HEK293T (cell line): ENCODE data around the gene STAG1.
A peak's percentile ranks its signal among the peaks of the same experiment; 100 is the strongest.

Experiments
- CTCF ChIA-PET: fragments of 350-600 bp; formaldehyde crosslinking; extraction: SDS; loops from one replicate; lab custom pipeline; 2021; ENCODE audit warnings: antibody characterized with exemption, inconsistent platforms; lab: Yijun Ruan, JAX
- POLR2A ChIA-PET: fragments of 350-600 bp; formaldehyde crosslinking; extraction: SDS; loops from one replicate; lab custom pipeline; 2020; ENCODE audit warnings: antibody characterized with exemption, inconsistent platforms; lab: Yijun Ruan, JAX
- DNase-seq: peaks from one replicate; pipeline ENCODE4 v3.0.0; 2012; ENCODE audit warnings: mixed read lengths; ENCODE audit errors: extremely low spot score
- ARNT ChIP-seq: fragments of 450-650 bp; IDR thresholded peaks from 2 replicates; pipeline ENCODE4 v1.6.1; 2017; ENCODE audit warnings: mild to moderate bottlenecking
- BHLHE40 ChIP-seq: fragments of 450-650 bp; IDR thresholded peaks from 2 replicates; pipeline ENCODE4 v1.6.1; 2016; ENCODE audit warnings: mild to moderate bottlenecking, moderate library complexity, borderline replicate concordance
- CTBP1 ChIP-seq: fragments of 450-650 bp; IDR thresholded peaks from 2 replicates; pipeline ENCODE4 v1.6.1; 2016; ENCODE audit warnings: borderline replicate concordance
- ELF4 ChIP-seq: fragments of 450-650 bp; IDR thresholded peaks from 2 replicates; pipeline ENCODE4 v1.6.1; 2017; ENCODE audit warnings: antibody characterized with exemption
- FOXA1 ChIP-seq: fragments of 450-650 bp; IDR thresholded peaks from 2 replicates; pipeline ENCODE4 v1.6.1; 2016; ENCODE audit warnings: mild to moderate bottlenecking
- FOXK2 ChIP-seq: fragments of 450-650 bp; IDR thresholded peaks from 2 replicates; pipeline ENCODE4 v1.6.1; 2016; ENCODE audit warnings: mild to moderate bottlenecking
- FOXM1 ChIP-seq: fragments of 450-650 bp; IDR thresholded peaks from 2 replicates; pipeline ENCODE4 v1.6.1; 2017; ENCODE audit warnings: mild to moderate bottlenecking, borderline replicate concordance
- HDGF ChIP-seq: fragments of 450-650 bp; IDR thresholded peaks from 2 replicates; pipeline ENCODE4 v1.6.1; 2017; ENCODE audit warnings: antibody characterized with exemption, borderline replicate concordance
- L3MBTL2 ChIP-seq: fragments of 450-650 bp; conservative IDR thresholded peaks from 2 replicates; pipeline ENCODE4 v1.6.1; 2016; ENCODE audit warnings: mild to moderate bottlenecking
- LEF1 ChIP-seq: fragments of 450-650 bp; IDR thresholded peaks from 2 replicates; pipeline ENCODE4 v1.6.1; 2017; ENCODE audit warnings: mild to moderate bottlenecking, borderline replicate concordance
- SP1 ChIP-seq: fragments of 450-650 bp; IDR thresholded peaks from 2 replicates; pipeline ENCODE4 v1.6.1; 2017
- SUZ12 ChIP-seq: fragments of 450-650 bp; IDR thresholded peaks from 2 replicates; pipeline ENCODE4 v1.6.1; 2016; ENCODE audit warnings: mild to moderate bottlenecking
- TARDBP ChIP-seq: fragments of 450-650 bp; IDR thresholded peaks from 2 replicates; pipeline ENCODE4 v1.6.1; 2016
- ZNF384 ChIP-seq: fragments of 450-650 bp; IDR thresholded peaks from 2 replicates; pipeline ENCODE4 v1.6.1; 2016
- TF ChIP-seq, protein P1 (sequence below): fragments of 450-650 bp; IDR thresholded peaks from 2 replicates; pipeline ENCODE4 v1.6.1; 2016

STAG1 gene

DNA sequence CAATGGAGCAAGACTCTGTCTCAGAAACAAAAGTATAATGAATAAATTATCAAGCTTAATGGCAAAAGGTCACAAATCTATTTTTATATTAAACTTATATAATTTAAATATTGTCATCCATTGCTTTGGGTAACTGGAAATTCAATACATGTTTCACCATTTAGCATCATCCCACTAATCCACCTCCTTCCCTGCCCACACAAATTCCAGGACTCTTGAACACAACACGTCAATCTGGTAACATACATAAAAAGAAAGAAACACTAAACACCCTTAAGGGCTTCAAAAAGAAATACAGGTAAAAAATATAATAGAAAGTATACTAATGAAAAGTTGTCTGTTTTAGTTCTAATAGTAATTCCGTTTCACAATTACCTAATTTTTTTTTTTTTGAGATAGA is 149.4 kb downstream of the STAG1 start:
- DNase-seq, result no peak
- ChIA-PET POLR2A (interaction anchor here (1.7 kb wide), 1 partner anchor 149 kb away, joined by 5 read pairs; the partner anchor contains the start of gene STAG1), CTCF (no interaction called here)
- no peak for TF ChIP-seq BHLHE40

GRCh38 chr3:136595913-136596697 is 156.1 kb downstream of the STAG1 start:
- ChIA-PET CTCF (no interaction called here), POLR2A (no interaction called here)
- no peak for DNase-seq

GRCh38 chr3:136586580-136586979 is 165.6 kb downstream of the STAG1 start:
- ChIA-PET POLR2A (no interaction called here), CTCF (interaction anchor here (1.7 kb wide), 1 partner anchor 166 kb away, joined by 4 read pairs; the partner anchor contains the start of gene STAG1)
- DNase-seq, result no peak
- TF ChIP-seq LEF1 (no peak), TARDBP (no peak), BHLHE40 (no peak), FOXK2 (no peak), FOXA1 (no peak), HDGF (no peak), SP1 (no peak), ARNT (no peak), CTBP1 (no peak), ZNF384 (no peak), L3MBTL2 (no peak), SUZ12 (no peak), FOXM1 (no peak), ELF4 (no peak)
- TF ChIP-seq, protein P1, sequence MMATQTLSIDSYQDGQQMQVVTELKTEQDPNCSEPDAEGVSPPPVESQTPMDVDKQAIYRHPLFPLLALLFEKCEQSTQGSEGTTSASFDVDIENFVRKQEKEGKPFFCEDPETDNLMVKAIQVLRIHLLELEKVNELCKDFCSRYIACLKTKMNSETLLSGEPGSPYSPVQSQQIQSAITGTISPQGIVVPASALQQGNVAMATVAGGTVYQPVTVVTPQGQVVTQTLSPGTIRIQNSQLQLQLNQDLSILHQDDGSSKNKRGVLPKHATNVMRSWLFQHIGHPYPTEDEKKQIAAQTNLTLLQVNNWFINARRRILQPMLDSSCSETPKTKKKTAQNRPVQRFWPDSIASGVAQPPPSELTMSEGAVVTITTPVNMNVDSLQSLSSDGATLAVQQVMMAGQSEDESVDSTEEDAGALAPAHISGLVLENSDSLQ, result no peak

More at GRCh38 chr3:136595913-136596697, 156.1 kb downstream of the STAG1 start:
- no peak for TF ChIP-seq CTBP1
- no peak for TF ChIP-seq SUZ12
- TF ChIP-seq, protein P1, result no peak
- TF ChIP-seq ELF4, result no peak
- TF ChIP-seq SP1, result no peak
- TF ChIP-seq FOXK2, result no peak
- no peak for TF ChIP-seq FOXA1

DNA sequence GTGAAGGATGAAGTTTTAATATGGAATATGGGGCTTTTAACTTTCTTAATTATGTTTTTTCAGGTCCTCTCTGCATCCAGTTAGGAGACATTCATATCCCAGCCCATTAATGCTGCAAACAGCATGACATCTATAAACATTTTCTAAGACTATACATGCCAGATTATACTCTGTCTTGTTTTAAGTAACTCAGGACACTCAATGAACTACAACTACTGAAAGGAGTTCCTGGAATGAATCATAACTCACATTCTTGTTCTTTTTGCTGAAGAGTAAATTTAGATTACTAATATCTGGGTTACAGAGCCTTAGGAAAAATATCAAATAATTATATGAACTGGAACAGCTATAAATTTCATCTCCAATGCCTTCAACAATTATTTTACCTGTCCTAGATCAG is 167.4 kb downstream of the STAG1 start:
- ChIA-PET POLR2A (no interaction called here), CTCF (interaction anchor here (0.9 kb wide), 1 partner anchor 9 kb away, joined by 3 read pairs; no protein-coding TSS in a partner anchor)
- DNase-seq, result no peak
- TF ChIP-seq SP1 (no peak), LEF1 (no peak), FOXK2 (no peak), CTBP1 (no peak), HDGF (no peak), ARNT (no peak), ELF4 (no peak)
- TF ChIP-seq, protein P1, result 0 out of 2 replicates have a peak, but pooled peaks have one; percentile 22

- no peak for TF ChIP-seq SUZ12
- TF ChIP-seq, protein P1, result peak; percentile 66
- no peak for TF ChIP-seq FOXA1
- no peak for TF ChIP-seq HDGF
- no peak for TF ChIP-seq ELF4
- ChIA-PET CTCF (interaction anchor here (0.9 kb wide), 1 partner anchor 10 kb away, joined by 3 read pairs; no protein-coding TSS in a partner anchor), POLR2A (no interaction called here)
- no peak for DNase-seq
Measured at GRCh38 chr3:136583823-136584222, 168.4 kb downstream of the STAG1 start.

GRCh38 chr3:136577791-136578190 is 174.4 kb downstream of the STAG1 start:
- CTCF ChIA-PET, result interaction anchor here (0.6 kb wide), 1 partner anchor 13 kb away, joined by 5 read pairs; no protein-coding TSS in a partner anchor
- TF ChIP-seq FOXK2 (no peak), FOXA1 (no peak), TARDBP (no peak), SP1 (no peak), L3MBTL2 (no peak), LEF1 (no peak)
- POLR2A ChIA-PET, result interaction anchor here (2.0 kb wide), 1 partner anchor 175 kb away, joined by 9 read pairs; the partner anchor contains the start of gene STAG1
- DNase-seq, result no peak
